Panc1 (cell line): ENCODE results near the gene CCNJL. TPM values are rescaled to one million over a fixed set of nuclear protein-coding genes. Genes with fewer than 3 reads are reported as not detected.

Experiments
- ATAC-seq: fragments of 200-7000 bp; cut with Tn5 transposase; 2 replicates; pipeline ENCODE4 v1.9.1; 2020; ENCODE audit warnings: mild to moderate bottlenecking, moderate library complexity
- BruUV-seq: library from RNA; stranded (reverse); fragments of 400-500 nt; replicated peaks from 2 replicates; lab custom pipeline; 2021; lab: Mats Ljungman, UMichigan
- CTCF ChIA-PET: fragments of 300-600 bp; sonication (Branson Sonifier 250); formaldehyde crosslinking; loops from one replicate; lab custom pipeline; 2022; ENCODE audit warnings: antibody characterized with exemption; lab: Charles Lee
- POLR2A ChIA-PET: fragments of 300-600 bp; sonication (Branson Sonifier 250); formaldehyde crosslinking; loops from one replicate; lab custom pipeline; 2022; ENCODE audit warnings: antibody characterized with exemption; lab: Charles Lee
- DNase-seq: peaks from one replicate; pipeline ENCODE4 v3.0.0-alpha.2; 2010; ENCODE audit warnings: low read depth, low spot score
- H3K27ac ChIP-seq: 2 replicates; pipeline ENCODE4 v1.5.1; 2011; ENCODE audit warnings: mild to moderate bottlenecking, low read length, inconsistent platforms
- H3K27me3 ChIP-seq: fragments of 200-500 bp; sonication (Bioruptor generic); 2 replicates; pipeline ENCODE4 v1.6.0; 2014; ENCODE audit warnings: low read length, inconsistent platforms; ENCODE audit not compliant: control insufficient read depth, insufficient read depth
- H3K36me3 ChIP-seq: fragments of 200-500 bp; sonication (Bioruptor generic); 2 replicates; pipeline ENCODE4 v1.5.1; 2014; ENCODE audit warnings: inconsistent platforms, mild to moderate bottlenecking, low read length, moderate library complexity; ENCODE audit not compliant: control insufficient read depth, insufficient read depth
- H3K4me1 ChIP-seq: 2 replicates; pipeline ENCODE4 v1.5.1; 2011; ENCODE audit warnings: inconsistent platforms, mild to moderate bottlenecking, low read length, moderate library complexity; ENCODE audit not compliant: control insufficient read depth, insufficient read depth
- H3K4me3 ChIP-seq, 2 experiments: 2 replicates each; pipeline ENCODE4 v1.5.1; 2011 to 2012; ENCODE audit warnings: low read depth in 2 of 2, low read length in 2 of 2, mild to moderate bottlenecking in 2 of 2, inconsistent platforms in 1 of 2, moderate library complexity in 1 of 2
- H3K9me3 ChIP-seq: fragments of 200-500 bp; sonication (Bioruptor generic); 2 replicates; pipeline ENCODE4 v1.5.1; 2014; ENCODE audit warnings: low read depth, mild to moderate bottlenecking, inconsistent platforms, low read length, moderate library complexity; ENCODE audit not compliant: control insufficient read depth, insufficient read depth
- POLR2AphosphoS5 ChIP-seq: IDR thresholded peaks from 2 replicates; pipeline ENCODE4 v1.6.1; 2012; ENCODE audit warnings: mild to moderate bottlenecking, low read depth, low read length, moderate library complexity
- SIN3A ChIP-seq: IDR thresholded peaks from 2 replicates; pipeline ENCODE4 v1.6.1; 2012; ENCODE audit warnings: low read depth, mild to moderate bottlenecking, low read length, moderate library complexity, borderline replicate concordance; ENCODE audit not compliant: insufficient read depth
- TCF7L2 ChIP-seq: IDR thresholded peaks from 2 replicates; pipeline ENCODE4 v1.6.1; 2011; ENCODE audit warnings: mild to moderate bottlenecking, low read depth, low read length, inconsistent platforms
- in situ Hi-C: cut with HindIII; loops from 2 replicates; pipeline ENCODE4 v1.10.0; 2016; ENCODE audit warnings: low sequenced_read_pairs, low pct_unique_long_range_greater_than_20kb
- intact Hi-C: fragments of 100-400 bp; cut with micrococcal nuclease; formaldehyde crosslinking; loops from one replicate; pipeline ENCODE4 v1.10.0; 2022; ENCODE audit not compliant: unreplicated experiment
- total RNA-seq: library from RNA; stranded (reverse); gene quantifications from one replicate; pipeline ENCODE4 v1.2.1, GENCODE V29; 2021; ENCODE audit not compliant: unreplicated experiment
- TF ChIP-seq, protein P1 (sequence below): fragments of 450-650 bp; IDR thresholded peaks from 2 replicates; pipeline ENCODE4 v1.5.1; 2017; ENCODE audit warnings: mild to moderate bottlenecking
- TF ChIP-seq, protein P2 (sequence below), 2 experiments: IDR thresholded peaks; 2 replicates each; pipeline ENCODE4 v1.6.1; 2011 to 2012; ENCODE audit warnings: low read depth in 2 of 2, control low read depth in 1 of 2, low read length in 1 of 2, mild to moderate bottlenecking in 1 of 2, moderate library complexity in 1 of 2; ENCODE audit not compliant: insufficient read depth in 1 of 2

Gene CCNJL
- total RNA-seq, 1 experiment from 2014 or later: 35.0 TPM

DNA sequence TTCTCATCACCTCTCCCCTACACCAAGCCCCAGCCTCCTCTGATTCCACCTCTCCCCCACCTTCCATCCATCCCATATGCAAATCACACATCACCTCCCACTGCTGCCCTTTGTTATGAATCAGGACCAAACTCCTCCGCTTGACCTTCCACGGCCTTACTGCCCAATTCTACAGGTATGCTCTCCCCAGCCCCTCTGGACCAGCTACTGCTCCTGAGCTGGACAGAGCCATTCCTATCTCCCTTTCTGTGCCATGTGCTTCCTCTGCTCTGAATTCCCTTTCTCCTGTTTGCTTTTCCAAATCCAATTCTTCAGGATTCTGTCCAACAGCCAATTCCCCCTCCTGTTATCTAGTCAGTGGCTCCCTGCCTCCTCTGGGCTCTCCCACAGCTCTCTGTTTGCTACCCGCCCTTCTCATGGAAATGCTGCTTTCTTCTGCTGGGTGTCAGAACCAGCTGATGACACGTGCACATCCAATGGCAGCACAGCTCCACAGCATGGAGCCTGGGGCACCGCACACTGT is 74.7 kb downstream of the CCNJL start:
- Histone ChIP-seq H3K9me3 (no peaks in the 10 kb centered on the region), H3K27ac (no peak overlapping the region), H3K4me3 (no peak overlapping the region), H3K36me3 (no peaks in the 10 kb centered on the region), H3K27me3 (no peaks in the 10 kb centered on the region), H3K4me1 (no peaks in the 10 kb centered on the region)
- intact Hi-C loops (no loop called here), in situ Hi-C loops (no loop called here)
- ATAC-seq: no peak
- POLR2A ChIA-PET: no interaction called here
- TF ChIP-seq SIN3A: no peak
- TF ChIP-seq TCF7L2: no peak
- DNase-seq: no peak
- no TSS peak for BruUV-seq
- CTCF ChIA-PET: no interaction called here

DNA sequence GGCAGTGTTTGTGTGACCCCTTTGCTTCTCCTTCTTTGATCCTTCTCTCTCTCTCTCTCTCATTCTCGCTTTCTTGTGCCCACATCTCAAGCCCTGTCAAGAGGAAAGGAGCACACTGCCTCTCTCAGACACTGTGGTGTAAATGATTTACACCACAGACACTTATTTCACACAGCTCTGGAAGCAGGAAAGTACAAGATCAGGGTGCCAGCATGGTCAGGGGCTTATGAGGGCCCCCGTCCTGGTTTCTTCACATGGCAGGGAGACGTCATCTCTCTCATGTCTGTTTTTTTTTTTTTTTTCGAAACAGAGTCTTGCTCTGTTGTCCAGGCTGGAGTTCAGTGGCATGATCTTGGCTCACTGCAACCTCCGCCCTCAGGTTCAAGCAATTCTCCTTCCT is 76.6 kb downstream of the CCNJL start:
- no peaks in the 10 kb centered on the region for H3K36me3 ChIP-seq
- H3K9me3 ChIP-seq: no peaks in the 10 kb centered on the region
- in situ Hi-C loops (no loop called here), intact Hi-C loops (no loop called here)
- H3K4me1 ChIP-seq: peaks cover 3% of the 10 kb centered on the region; the same call in 1 of the 2 replicates
- TF ChIP-seq TCF7L2 (no peak), POLR2AphosphoS5 (no peak), SIN3A (no peak)
- TF ChIP-seq, protein P1, sequence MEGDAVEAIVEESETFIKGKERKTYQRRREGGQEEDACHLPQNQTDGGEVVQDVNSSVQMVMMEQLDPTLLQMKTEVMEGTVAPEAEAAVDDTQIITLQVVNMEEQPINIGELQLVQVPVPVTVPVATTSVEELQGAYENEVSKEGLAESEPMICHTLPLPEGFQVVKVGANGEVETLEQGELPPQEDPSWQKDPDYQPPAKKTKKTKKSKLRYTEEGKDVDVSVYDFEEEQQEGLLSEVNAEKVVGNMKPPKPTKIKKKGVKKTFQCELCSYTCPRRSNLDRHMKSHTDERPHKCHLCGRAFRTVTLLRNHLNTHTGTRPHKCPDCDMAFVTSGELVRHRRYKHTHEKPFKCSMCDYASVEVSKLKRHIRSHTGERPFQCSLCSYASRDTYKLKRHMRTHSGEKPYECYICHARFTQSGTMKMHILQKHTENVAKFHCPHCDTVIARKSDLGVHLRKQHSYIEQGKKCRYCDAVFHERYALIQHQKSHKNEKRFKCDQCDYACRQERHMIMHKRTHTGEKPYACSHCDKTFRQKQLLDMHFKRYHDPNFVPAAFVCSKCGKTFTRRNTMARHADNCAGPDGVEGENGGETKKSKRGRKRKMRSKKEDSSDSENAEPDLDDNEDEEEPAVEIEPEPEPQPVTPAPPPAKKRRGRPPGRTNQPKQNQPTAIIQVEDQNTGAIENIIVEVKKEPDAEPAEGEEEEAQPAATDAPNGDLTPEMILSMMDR: no peak
- TF ChIP-seq, protein P2, sequence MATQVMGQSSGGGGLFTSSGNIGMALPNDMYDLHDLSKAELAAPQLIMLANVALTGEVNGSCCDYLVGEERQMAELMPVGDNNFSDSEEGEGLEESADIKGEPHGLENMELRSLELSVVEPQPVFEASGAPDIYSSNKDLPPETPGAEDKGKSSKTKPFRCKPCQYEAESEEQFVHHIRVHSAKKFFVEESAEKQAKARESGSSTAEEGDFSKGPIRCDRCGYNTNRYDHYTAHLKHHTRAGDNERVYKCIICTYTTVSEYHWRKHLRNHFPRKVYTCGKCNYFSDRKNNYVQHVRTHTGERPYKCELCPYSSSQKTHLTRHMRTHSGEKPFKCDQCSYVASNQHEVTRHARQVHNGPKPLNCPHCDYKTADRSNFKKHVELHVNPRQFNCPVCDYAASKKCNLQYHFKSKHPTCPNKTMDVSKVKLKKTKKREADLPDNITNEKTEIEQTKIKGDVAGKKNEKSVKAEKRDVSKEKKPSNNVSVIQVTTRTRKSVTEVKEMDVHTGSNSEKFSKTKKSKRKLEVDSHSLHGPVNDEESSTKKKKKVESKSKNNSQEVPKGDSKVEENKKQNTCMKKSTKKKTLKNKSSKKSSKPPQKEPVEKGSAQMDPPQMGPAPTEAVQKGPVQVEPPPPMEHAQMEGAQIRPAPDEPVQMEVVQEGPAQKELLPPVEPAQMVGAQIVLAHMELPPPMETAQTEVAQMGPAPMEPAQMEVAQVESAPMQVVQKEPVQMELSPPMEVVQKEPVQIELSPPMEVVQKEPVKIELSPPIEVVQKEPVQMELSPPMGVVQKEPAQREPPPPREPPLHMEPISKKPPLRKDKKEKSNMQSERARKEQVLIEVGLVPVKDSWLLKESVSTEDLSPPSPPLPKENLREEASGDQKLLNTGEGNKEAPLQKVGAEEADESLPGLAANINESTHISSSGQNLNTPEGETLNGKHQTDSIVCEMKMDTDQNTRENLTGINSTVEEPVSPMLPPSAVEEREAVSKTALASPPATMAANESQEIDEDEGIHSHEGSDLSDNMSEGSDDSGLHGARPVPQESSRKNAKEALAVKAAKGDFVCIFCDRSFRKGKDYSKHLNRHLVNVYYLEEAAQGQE (IDR thresholded peaks at IDR 0.05; ENCODE audit: insufficient read depth in 1 of 2, low read depth in 2 of 2, low read length in 1 of 2): no peak
- DNase-seq (no peak), ATAC-seq (no peak)
- POLR2A ChIA-PET: no interaction called here
- H3K27ac ChIP-seq: no peak overlapping the region
- CTCF ChIA-PET: interaction anchor here (0.7 kb wide), 1 partner anchor 200 kb away, joined by 5 read pairs; no protein-coding TSS in a partner anchor
- H3K4me3 ChIP-seq: no peak overlapping the region
- no peaks in the 10 kb centered on the region for H3K27me3 ChIP-seq
- BruUV-seq: no TSS peak

DNA sequence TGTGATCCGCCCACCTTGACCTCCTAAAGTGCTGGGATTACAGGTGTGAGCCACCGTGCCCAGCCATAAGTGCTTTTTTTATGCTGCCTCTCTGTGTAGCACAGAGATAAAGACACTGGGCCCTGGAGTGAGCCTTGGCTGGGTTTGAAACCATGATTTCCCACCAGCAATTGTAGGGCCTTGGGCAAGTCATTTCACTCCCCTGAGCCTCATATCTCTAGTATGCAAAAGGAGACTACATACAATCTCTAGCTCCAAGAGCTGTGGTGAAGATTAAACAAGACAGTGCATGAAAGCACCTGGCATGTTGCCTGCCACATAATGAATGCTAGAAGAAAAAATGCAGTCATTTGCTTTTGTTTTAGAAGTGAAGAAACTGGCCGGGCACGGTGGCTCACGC is 79.1 kb downstream of the CCNJL start:
- no peak for TF ChIP-seq SIN3A
- no peak for TF ChIP-seq POLR2AphosphoS5
- no peak for TF ChIP-seq TCF7L2
- TF ChIP-seq, protein P1: no peak
- TF ChIP-seq, protein P2 (IDR thresholded peaks at IDR 0.05; ENCODE audit: insufficient read depth in 1 of 2, low read depth in 2 of 2, low read length in 1 of 2): no peak
- CTCF ChIA-PET: interaction anchor here (0.7 kb wide), 2 partner anchors 14 to 159 kb away, joined by 3 to 15 read pairs; no protein-coding TSS in a partner anchor
- no peaks in the 10 kb centered on the region for H3K9me3 ChIP-seq
- DNase-seq: no peak
- no peaks in the 10 kb centered on the region for H3K27me3 ChIP-seq
- H3K4me3 ChIP-seq: no peak overlapping the region
- H3K36me3 ChIP-seq: no peaks in the 10 kb centered on the region
- POLR2A ChIA-PET: no interaction called here
- ATAC-seq: no peak
- in situ Hi-C loops: no loop called here
- peaks cover 3% of the 10 kb centered on the region; the same call in 1 of the 2 replicates for H3K4me1 ChIP-seq
- intact Hi-C loops: no loop called here
- no peak overlapping the region for H3K27ac ChIP-seq
- no TSS peak for BruUV-seq
